Right lobe of liver (tissue), 6 donors: ENCODE measurements around the gene BRD3. TPM values are rescaled to one million over a fixed set of nuclear protein-coding genes. Genes with fewer than 3 reads are reported as not detected.

Source experiments
- ATAC-seq, 4 donors: fragments of 200-7000 bp; cut with Tn5 transposase; one replicate each; pipeline ENCODE4 v1.9.1; 2020; ENCODE audit warnings: mild to moderate bottlenecking in 4 of 4, moderate library complexity in 4 of 4
- DNase-seq, 3 donors: peaks; one replicate each; pipeline ENCODE4 v3.0.0-alpha.2; 2020
- H3K27ac ChIP-seq, 3 donors: fragments of 200-600 bp; one replicate each; pipeline ENCODE4 v1.8.0; 2022
- H3K27me3 ChIP-seq, 2 donors: fragments of 200-600 bp; one replicate each; pipeline ENCODE4 v1.8.0; 2022
- H3K36me3 ChIP-seq, 4 donors: fragments of 200-600 bp; sonication (generic) in 1 of 4; one replicate each; pipeline versions ENCODE4 v1.5.1 to v1.8.0; 2017 to 2022; ENCODE audit warnings: control low read depth in 1 of 4
- H3K4me1 ChIP-seq, 4 donors: fragments of 200-600 bp; sonication (generic) in 1 of 4; one replicate each; pipeline versions ENCODE4 v1.5.1 to v1.8.0; 2017 to 2022; ENCODE audit warnings: control low read depth in 1 of 4
- H3K4me3 ChIP-seq, 3 donors: fragments of 200-600 bp; one replicate each; pipeline ENCODE4 v1.8.0; 2022
- H3K9me3 ChIP-seq, 4 donors: fragments of 200-600 bp; sonication (generic) in 1 of 4; one replicate each; pipeline versions ENCODE4 v1.5.1 to v1.8.0; 2017 to 2022; ENCODE audit warnings: control low read depth in 1 of 4
- POLR2A ChIP-seq: fragments of 450-650 bp; IDR thresholded peaks from one replicate; pipeline ENCODE4 v1.6.1; 2017; ENCODE audit warnings: antibody characterized with exemption, mild to moderate bottlenecking
- WGBS: methylation state at CpG from one replicate; pipeline ENCODE4 v1.1.6; 2018; ENCODE audit warnings: low coverage, low lambda C conversion rate; ENCODE audit not compliant: insufficient coverage; ENCODE audit errors: missing lambda C conversion rate; 5-methylcytosine and 5-hydroxymethylcytosine counted together
- intact Hi-C, 2 donors: fragments of 100-400 bp; cut with DNase I; formaldehyde crosslinking; loops; one replicate each; pipeline versions ENCODE4 v1.11.2 to v1.14.1; 2022
- total RNA-seq, 6 experiments: library from RNA; depleted of rRNA in 2 of 6; stranded (reverse); fragments of >200 nt in 2 of 6; fragmentation: NEBNext Ultra II Directional in 3 of 6; extraction: Animal tissue kit (Norgen Biotek cat#: 25700) in 3 of 6; gene quantifications; one replicate each; pipeline versions ENCODE4 v1.1.0 to v1.2.4, GENCODE V29; 2016 to 2023
- TF ChIP-seq, protein P1 (sequence below), 4 donors: fragments of 200-600 bp in 3 of 4; fragments of 450-650 bp in 1 of 4; IDR thresholded peaks; one replicate each; pipeline versions ENCODE4 v1.5.1 to v1.8.0; 2016 to 2022; ENCODE audit warnings: antibody characterized with exemption in 4 of 4, mild to moderate bottlenecking in 2 of 4
- donor health status: DM: no; HTN: yes; CAD: no.
- donor health status: DM: no; HTN: no; CAD: no.
- donor health status: DM: no; HTN: no; CAD: no.
- donor health status: DM: no; HTN: yes; CAD: no.
- donor health status: DM: no; HTN: yes; CAD: no.

Gene BRD3
- total RNA-seq, 6 experiments from 2014 or later: 10.7 to 25.4 (median 21.1) TPM

DNA sequence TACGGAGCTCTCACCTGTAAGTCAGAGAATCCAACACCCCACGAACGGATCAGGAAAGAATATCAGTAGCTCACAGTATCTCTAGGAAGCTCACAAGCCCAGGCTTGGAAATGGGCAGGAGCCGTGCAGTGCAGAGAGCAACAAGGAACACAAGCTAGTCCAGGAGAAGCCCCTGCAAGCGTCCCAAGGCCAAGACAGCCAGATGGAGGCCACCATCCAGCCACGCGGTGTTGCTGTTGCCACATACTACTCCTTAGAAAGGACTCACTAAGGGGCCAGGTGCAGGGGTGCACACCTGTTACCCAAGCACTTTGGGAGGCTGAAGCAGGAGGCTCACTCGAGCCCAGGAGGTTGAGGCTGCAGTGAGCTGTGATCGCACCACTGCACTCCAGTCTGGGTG, 60.3 kb downstream of the BRD3 start:
- no peak overlapping the region for H3K27ac ChIP-seq
- no peak for TF ChIP-seq POLR2A
- TF ChIP-seq, protein P1, sequence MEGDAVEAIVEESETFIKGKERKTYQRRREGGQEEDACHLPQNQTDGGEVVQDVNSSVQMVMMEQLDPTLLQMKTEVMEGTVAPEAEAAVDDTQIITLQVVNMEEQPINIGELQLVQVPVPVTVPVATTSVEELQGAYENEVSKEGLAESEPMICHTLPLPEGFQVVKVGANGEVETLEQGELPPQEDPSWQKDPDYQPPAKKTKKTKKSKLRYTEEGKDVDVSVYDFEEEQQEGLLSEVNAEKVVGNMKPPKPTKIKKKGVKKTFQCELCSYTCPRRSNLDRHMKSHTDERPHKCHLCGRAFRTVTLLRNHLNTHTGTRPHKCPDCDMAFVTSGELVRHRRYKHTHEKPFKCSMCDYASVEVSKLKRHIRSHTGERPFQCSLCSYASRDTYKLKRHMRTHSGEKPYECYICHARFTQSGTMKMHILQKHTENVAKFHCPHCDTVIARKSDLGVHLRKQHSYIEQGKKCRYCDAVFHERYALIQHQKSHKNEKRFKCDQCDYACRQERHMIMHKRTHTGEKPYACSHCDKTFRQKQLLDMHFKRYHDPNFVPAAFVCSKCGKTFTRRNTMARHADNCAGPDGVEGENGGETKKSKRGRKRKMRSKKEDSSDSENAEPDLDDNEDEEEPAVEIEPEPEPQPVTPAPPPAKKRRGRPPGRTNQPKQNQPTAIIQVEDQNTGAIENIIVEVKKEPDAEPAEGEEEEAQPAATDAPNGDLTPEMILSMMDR (IDR thresholded peaks at IDR 0.05): no peak
- H3K9me3 ChIP-seq: no peaks in the 10 kb centered on the region
- H3K27me3 ChIP-seq: no peaks in the 10 kb centered on the region
- no peak for ATAC-seq
- DNase-seq: no peak
- H3K4me3 ChIP-seq: no peak overlapping the region
- intact Hi-C loops: no loop called here
- 86% methylated on average over 5 of the region's 9 CpGs for WGBS
- H3K4me1 ChIP-seq: peaks cover 0 to 18% (median 0%) of the 10 kb centered on the region in 4 donors
- H3K36me3 ChIP-seq: no peaks in the 10 kb centered on the region

- Histone ChIP-seq H3K27ac (no peak overlapping the region), H3K36me3 (no peaks in the 10 kb centered on the region), H3K27me3 (no peaks in the 10 kb centered on the region), H3K9me3 (no peaks in the 10 kb centered on the region), H3K4me1 (peaks cover 0 to 18% (median 0%) of the 10 kb centered on the region in 4 donors), H3K4me3 (no peak overlapping the region)
- ATAC-seq: no peak
- DNase-seq: no peak
- 50% methylated on average over 4 of the region's 6 CpGs for WGBS
- no peak for TF ChIP-seq POLR2A
- TF ChIP-seq, protein P1 (IDR thresholded peaks at IDR 0.05): no peak
- intact Hi-C loops: no loop called here
These were observed 60.7 kb downstream of the BRD3 start for GRCh38 chr9:134007150-134007549.

- Histone ChIP-seq H3K4me3 (no peak overlapping the region), H3K9me3 (no peaks in the 10 kb centered on the region), H3K36me3 (no peaks in the 10 kb centered on the region), H3K4me1 (peaks cover 0 to 8% (median 0%) of the 10 kb centered on the region in 4 donors), H3K27ac (no peak overlapping the region), H3K27me3 (no peaks in the 10 kb centered on the region)
- TF ChIP-seq POLR2A: no peak
- intact Hi-C loops: no loop called here
- DNase-seq (no peak), ATAC-seq (no peak)
- WGBS: 100% methylated on average over 1 of the region's 8 CpGs
These were observed 62.4 kb downstream of the BRD3 start for GRCh38 chr9:134005381-134005780.

- intact Hi-C loops: loop anchor here in 1 of 2 donors (5.0 kb wide), 1 partner anchor 218 kb away; no protein-coding TSS in a partner anchor
- ATAC-seq (no peak), DNase-seq (no peak)
- H3K36me3 ChIP-seq: no peaks in the 10 kb centered on the region
- no peak for TF ChIP-seq POLR2A
- TF ChIP-seq, protein P1 (IDR thresholded peaks at IDR 0.05): no peak
- H3K27me3 ChIP-seq: no peaks in the 10 kb centered on the region
- no peaks in the 10 kb centered on the region for H3K9me3 ChIP-seq
- H3K27ac ChIP-seq: no peak overlapping the region
- WGBS: 100% methylated on average over 1 of the region's 14 CpGs
- peaks cover 0 to 3% (median 0%) of the 10 kb centered on the region in 4 donors for H3K4me1 ChIP-seq
- H3K4me3 ChIP-seq: no peak overlapping the region
These were observed 62.9 kb downstream of the BRD3 start for GRCh38 chr9:134004881-134005280.

GRCh38 chr9:134004131-134004873, 63.5 kb downstream of the BRD3 start:
- TF ChIP-seq POLR2A: no peak
- TF ChIP-seq, protein P1 (IDR thresholded peaks at IDR 0.05): no peak
- peak; percentile 38 to 79 (median 63) for ATAC-seq

More at GRCh38 chr9:134004131-134004873, 63.5 kb downstream of the BRD3 start:
- Histone ChIP-seq H3K27me3 (no peaks in the 10 kb centered on the region), H3K4me3 (no peak overlapping the region), H3K9me3 (no peaks in the 10 kb centered on the region), H3K36me3 (no peaks in the 10 kb centered on the region), H3K27ac (no peak overlapping the region), H3K4me1 (no peaks in the 10 kb centered on the region)
- no peak for DNase-seq
- 81% methylated on average over 3 of the region's 20 CpGs for WGBS
- intact Hi-C loops: loop anchor here in 1 of 2 donors (5.0 kb wide), 1 partner anchor 217 kb away; no protein-coding TSS in a partner anchor
